OCI-M1 (cell line): ENCODE measurements around the gene PRDX5.

Experiments used
- DNase-seq: peaks from one replicate; lab custom pipeline; 2025; lab: John Stamatoyannopoulos, UW

PRDX5 gene

DNA sequence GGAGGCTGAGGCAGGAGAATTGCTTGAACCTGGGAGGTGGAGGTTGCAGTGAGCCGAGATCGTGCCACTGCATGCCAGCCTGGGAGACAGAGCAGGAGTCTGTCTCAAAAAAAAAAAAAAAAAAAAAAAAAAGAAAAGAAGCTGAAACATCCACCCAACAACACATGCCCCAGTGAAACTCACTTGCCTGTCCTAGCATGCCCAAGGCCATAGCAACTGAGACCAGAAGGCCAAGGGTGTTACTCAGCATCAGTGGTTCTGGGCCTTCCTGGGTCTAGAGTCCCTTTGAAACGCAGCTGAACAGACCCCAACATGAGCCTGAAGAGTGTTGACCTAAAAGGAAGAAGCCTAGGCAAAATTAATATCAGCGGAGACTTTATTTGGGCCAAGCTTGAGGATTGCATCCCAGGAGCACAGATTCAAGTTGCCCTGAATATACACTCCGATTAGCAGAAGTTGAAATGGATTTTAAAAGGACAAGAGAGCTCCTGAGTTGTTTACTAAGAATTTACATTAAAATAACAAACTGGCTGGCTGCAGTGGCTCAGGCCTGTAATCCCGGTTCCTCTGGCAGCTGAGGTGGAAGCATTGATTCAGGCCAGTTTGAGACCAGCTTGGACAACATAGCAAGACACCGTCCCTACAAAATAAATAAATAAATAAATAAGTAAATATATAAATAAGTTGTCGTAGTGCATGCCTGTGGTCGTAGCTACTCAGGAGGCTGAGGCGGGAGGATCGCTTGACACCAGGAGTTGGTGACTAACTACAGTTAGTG is 7.0 kb downstream of the PRDX5 start:
- no peak for DNase-seq

DNA sequence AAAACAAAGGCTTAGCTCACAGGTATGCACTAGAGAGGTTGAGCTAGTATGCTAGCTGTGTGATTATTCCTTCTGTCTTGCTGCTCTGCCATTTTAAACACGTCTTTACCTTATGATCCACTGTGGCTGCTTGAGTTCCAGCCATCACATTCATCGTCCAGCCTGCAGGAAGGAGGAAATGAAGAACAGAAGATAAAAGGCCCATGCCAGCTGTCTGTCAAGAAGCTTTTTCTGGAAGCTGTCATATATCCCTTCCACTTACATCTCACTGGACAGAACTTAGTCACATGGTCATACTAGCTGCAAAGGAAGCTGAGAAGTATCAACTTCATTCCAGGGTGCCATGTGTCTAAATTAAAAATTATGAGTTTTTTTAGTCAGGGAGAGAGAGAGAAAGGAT is 9.5 kb downstream of the PRDX5 start:
- no peak for DNase-seq

DNA sequence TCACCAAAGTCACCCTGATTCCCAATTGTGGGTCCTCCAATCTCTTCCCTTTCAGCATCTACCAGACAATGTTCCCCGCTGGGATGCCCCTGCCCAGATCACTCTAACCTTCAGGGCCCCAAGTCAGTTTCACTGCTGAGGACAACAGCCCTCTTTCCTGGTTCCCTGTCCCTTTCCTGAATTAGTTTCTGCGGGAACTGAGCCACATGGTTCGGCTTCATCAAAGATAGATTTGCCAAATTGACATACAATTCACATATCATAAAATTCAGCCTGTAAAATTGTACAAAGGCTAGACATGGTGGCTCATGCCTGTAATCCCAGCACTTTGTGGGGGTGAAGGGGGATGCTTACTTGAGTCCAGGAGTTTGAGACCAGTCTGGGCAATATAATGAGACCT is 10.1 kb downstream of the PRDX5 start:
- DNase-seq: no peak

DNA sequence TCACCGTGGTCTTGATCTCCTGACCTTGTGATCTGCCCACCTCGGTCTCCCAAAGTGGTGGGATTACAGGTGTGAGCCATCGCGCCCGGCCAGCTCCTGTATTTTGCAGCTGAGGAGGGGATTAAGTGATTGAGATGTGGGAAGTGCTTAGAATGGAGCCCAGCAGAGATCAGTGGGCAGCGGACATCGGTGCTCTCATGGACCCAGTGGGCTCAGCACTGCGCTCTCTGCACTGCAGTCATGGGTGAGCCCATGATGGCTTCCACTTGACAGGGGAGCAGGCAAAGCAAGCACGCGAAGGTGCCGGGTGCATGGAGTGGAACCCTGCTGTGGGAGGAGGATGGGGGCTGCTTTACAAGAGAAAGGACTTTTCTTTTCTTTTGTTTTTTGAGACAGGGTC is 13.0 kb downstream of the PRDX5 start:
- DNase-seq: no peak

DNA sequence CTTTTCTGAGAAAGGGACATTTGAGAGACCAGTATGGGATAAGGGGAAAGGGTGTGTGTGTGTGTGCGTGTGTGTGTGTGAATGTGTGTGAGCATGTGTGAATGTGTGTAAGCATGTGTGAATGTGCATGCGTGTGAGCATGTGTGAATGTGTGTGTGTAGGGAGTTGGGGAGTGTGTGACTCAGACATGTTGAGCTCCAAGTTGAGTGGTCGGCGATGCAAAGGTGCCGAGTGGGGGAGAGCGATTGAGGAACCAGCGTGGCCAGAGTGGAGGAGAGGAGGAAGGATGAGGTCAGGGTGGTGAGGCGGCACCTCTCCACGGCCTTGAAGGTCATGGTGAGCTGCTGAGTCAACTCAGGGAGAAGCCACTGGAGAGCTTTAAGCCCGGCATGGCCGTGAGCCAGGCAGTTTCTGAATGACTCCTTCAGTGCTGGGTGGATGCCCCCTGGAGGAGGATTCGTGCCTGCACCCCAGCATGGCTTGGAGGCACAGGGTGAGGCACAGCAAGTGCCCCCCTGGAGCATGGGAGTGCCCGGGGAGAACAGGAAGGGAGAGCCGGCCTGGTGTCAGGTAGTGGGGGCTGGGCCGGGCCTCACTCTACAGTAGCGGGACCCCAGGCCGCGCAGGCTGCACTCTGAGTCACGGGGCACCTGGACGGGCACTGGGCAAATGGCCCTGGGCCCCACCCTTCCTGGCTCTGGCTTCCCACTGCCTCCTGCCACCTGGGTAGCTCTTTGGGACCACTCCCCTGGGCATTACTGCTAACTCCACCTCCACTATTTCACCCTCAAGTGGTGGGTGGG is 13.8 kb downstream of the PRDX5 start:
- peak; percentile 93 for DNase-seq

DNA sequence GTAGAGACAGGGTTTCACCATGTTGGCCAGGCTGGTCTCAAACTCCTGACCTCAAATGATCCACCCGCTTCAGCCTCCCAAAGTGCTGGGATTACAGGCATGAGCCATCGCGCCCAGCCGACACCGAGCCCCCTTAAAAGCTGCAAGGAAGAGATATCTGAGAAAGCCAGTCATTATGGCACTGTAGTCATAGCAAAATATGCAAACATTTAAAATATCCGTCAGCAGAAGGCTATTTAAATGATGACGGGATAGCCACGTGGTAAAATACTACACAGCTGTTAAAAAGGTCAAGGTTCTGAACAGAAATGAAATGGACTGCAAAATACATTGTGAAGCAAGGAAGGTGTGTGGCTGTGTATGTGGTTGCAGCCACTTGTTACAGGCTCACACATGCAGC is 15.6 kb downstream of the PRDX5 start:
- no peak for DNase-seq

DNA sequence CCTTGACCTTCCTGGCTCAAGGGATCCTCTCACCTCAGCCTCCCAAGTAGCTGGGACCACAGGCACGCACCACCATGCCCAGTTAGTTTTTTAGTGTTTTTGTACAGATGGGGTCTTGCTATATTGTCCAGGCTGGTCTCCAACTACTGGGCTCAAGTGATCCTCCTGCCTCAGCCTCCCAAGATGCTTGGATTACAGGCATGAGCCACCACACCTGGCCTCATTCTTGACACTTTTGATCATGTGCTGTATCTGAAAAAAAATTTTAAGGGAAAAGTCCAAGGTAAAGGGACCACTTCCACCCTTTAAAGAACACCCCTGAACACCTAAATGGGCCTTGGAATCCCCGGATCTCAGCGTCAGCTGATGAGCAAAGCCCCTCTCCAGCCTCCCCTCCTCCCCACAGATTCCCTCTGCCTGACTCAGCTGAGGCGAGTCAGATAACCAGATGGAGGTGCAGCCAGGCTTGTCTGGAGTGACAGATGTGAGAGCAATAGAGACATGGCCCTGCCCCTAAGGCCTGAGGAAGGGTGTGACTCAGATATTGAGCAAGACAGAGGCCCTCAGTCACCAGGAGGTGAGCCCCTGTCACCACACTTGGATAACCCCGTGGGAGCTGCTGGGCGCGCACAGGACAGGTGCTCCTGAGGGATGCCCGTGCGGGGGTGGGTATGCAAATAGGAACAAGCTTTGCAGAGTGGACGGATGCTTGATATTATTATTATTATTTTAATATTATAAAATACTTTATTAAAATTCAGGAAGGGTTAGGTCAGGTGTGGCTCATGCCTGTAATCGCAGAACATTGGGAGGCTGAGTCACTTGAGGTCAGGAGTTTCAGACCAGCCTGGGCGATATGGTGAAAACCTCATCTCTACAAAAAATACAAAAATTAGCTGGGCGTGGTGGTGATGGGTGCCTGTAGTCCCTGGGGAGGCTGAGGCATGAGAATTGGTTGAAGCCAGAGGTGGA is 17.1 kb downstream of the PRDX5 start:
- DNase-seq: peak; percentile 98

DNA sequence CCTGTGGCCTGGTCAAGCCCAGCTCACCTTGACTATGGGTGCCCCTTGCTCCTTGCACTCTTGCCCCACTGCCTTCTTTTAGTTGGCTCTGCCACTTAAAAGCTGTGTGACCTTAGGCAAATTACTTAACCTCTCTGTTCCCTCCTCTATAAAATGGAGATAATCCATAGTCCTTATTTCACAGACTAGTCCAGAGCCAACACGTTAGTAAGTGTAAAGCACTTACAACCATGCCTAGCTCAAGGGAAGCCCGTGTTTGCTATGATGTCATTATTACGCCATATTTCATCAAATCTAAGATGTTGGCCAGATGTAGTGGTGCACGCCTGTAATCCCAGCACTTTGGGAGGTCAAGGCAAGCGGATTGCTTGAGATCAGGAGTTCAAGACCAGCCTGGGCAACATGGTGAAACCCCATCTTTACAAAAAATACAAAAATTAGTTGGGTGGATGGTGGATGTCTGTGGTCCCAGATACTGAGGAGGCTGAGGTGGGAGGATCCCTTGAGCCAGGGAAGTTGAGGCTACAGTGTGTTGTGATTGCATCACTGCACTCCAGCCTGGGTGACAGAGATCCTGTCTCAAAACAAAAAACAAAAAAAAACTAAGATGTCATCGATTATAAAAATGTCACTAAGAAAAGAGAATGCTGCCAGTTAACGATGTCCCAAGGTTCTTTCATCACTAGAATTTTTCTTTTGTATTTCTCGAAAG is 19.8 kb downstream of the PRDX5 start:
- DNase-seq: peak; percentile 25

DNA sequence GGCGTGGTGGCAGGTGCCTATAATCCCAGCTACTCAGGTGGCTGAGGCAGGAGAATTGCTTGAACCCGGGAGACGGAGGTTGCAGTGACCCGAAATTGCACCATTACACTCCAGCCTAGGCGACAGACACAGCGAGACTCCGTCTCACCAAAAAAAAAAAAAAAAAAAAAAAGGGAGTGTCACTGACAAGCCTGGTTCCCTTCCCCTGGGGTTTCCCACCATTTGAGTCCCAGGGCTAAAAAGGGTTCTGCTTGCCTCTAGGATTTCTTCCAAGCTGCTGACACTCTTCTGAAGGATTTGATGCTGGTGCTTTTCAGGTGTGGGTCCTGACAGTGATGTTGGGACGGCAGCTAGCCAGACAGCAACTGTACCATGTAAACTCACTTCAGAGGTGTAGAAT is 20.8 kb downstream of the PRDX5 start:
- no peak for DNase-seq

DNA sequence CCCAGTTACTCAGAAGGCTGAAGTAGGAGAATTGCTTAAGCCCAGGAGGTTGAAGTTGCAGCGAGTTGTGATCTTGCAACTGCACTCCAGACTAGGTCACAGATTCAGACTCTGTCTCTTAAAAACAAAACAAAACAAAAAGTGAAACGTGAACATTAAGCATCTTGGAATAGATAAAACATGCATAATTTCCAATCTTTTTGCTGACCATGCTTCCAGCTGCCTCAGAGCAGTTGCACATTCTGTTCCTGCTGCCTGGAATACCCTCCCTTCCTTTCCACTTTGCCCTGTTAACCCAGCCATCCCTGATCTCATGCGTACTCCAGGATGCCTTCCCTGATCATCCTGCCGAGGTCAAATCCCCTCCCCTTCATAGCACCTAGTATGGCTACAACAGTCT is 21.4 kb downstream of the PRDX5 start:
- no peak for DNase-seq

DNA sequence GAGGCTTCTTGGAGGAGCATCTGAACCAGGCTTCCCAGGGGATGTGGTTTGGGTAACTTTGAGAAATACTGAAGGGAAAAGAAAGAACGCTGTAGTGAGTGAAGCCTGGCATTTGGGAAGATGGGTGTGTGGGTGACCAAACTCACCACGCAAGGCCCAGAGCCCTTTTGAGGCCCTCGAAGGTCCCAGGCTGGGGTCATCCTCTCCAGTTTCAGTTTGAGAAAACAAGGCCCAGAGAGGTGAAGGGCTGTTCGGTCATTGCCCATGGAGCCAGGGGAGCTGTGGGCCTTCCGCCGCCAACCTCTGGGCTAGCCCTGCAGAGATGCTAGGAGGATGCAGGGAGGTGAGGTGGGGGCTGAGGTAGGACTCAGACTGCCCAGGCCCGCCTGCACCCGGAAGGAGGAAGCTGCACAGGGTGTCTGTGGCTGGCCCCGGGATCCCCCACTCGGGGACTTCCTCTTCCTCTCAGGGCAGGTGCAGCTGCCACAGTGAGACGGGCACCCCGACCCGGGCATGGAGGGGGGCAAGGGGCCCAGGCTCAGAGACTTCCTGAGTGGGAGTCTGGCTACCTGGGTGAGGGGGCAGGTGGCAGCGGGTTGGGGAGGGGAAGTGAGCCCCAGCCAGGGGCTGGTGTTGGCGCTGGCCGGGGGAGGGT is 22.0 kb downstream of the PRDX5 start, which contains the start of gene CCDC88B:
Gene CCDC88B (plus strand): TSS at position 451 of the 655 bp plus-strand sequence. CDS start 63 bp downstream, at position 514.
- DNase-seq: peak; percentile 46

DNA sequence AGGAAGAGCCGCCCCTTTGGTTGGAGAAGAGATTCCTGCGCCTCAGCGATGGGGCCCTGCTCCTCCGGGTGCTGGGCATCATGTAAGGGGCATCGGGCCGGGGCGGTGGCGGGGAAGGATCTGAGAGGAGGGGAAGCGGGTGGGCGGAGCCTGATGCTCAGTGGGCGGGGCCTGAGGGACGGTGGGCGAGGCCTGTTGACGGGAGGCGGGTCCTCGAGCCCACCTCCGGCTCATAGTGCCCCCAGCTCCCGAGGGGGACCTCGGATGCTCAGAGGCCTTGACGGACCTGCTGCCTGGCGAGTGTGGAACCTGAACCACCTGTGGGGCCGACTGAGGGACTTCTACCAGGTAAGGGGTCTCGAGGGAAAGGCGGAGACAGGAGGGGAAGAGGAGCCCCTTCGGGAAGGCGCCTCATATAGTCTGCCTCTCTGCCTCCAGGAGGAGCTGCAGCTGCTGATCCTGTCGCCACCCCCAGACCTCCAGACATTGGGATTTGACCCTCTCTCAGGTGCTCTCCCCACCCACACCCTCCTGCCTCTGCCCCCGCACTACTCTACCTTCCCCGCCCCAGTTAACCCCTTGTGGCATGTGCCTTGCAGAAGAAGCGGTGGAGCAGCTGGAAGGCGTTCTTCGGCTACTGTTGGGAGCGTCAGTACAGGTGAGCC is 22.9 kb downstream of the PRDX5 start:
- no peak for DNase-seq

DNA sequence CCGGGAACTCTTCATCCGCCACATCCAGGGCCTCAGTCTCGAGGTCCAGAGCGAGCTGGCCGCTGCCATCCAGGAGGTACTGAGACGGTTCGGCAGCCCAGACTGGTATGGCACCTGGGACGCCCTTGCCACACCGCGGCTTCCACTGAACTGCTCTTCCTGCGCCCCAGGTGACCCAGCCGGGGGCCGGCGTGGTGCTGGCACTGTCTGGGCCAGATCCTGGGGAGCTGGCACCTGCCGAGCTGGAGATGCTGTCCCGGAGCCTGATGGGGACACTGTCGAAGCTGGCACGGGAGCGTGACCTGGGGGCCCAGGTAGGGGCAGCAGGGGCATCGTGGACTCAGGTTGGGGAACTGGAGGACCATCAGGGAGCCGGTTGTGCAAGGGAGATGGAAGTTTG is 23.5 kb downstream of the PRDX5 start:
- no peak for DNase-seq

DNA sequence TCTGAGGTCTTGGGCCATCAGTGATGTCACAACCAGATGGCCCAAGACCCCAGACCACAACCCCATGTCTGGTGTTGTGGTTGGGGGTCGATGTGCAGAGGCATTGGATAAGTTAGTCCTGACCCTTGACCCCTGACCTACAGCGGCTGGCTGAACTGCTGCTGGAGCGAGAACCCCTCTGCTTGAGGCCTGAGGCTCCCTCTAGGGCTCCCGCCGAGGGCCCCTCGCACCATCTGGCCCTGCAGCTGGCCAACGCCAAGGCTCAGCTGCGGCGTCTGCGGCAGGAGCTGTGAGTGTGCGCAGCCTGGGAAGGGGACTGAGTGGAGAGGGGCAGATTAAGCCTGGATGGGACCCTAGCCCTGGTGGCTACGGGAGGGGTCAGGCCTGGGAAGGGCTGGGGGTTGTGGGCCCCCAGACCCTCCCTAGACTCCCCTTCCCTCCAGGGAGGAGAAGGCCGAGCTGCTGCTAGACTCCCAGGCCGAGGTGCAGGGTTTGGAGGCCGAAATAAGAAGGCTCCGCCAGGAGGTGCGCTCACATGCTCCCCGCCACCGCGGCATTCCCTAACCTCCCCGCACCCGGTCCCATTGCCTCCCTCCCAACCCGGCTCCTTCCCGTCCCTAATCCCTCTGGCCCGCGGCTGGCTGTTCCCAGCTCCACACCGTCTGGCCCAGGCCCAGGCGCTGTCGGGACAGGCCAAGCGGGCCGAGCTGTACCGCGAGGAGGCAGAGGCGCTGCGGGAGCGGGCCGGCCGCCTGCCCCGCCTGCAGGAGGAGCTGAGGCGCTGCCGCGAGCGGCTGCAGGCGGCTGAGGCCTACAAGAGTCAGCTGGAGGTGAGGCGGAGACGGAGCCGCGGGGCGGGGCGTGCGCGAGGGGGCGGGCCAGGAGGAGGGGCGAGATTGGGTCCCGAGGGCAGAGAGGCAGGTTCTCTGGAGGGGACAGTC is 24.2 kb downstream of the PRDX5 start:
- DNase-seq: peak; percentile 80

DNA sequence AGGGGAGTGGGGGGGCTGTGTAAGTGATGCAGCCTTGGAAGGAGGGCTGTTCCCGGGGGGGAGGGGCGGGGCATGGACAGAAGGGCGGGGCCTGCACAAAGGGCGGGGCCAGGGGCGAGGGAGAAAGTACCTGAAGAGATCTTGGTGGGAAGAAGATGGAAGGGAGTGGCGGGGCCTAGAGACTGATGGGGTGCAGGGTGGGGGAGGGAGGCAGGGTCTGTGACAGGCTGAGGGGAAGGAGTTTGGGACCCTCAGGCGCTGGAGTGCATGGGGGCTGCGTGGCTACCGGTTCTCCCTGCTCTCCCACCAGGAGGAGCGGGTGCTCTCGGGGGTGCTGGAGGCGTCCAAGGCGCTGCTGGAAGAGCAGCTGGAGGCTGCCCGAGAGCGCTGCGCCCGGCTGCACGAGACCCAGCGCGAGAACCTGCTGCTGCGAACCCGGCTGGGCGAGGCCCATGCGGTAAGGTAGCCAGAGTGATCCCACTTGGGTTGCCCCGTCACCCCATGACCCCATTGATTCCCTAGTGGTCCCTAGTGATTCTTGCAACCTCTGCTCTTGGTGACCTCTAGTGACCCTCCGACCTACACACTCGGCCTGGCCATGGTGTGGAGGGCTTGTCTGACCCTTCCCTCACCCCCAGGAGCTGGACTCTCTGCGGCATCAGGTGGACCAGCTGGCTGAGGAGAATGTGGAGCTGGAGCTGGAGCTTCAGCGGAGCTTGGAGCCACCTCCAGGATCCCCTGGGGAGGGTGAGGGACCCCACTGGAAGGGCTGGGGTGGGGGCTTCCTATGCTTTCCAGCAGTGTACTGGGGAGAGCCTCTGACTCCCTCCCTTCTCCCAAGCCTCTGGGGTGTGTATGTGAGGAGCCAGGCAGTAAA is 25.2 kb downstream of the PRDX5 start:
- DNase-seq: no peak

DNA sequence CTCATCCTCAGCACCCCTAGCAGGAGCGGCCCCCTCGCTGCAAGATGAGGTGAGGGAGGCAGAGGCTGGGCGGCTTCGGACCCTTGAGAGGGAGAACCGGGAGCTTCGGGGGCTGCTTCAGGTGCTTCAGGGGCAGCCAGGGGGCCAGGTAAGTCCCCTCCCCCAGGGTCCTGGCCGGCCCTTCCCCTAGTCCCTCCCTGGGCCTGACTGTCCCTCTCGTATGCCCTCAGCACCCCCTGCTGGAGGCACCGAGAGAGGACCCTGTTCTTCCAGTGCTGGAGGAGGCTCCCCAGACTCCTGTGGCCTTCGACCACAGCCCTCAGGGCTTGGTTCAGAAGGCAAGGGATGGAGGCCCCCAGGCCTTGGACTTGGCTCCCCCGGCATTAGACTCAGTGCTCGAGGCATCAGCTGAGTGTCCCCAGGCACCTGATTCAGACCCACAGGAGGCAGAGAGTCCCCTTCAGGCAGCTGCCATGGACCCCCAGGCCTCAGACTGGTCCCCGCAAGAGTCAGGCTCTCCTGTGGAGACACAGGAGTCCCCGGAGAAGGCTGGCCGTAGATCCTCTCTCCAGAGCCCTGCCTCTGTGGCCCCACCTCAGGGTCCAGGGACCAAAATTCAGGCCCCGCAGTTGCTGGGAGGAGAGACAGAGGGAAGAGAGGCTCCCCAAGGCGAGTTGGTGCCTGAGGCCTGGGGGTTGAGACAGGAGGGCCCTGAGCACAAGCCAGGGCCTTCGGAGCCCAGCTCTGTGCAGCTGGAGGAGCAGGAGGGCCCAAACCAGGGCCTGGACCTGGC is 26.0 kb downstream of the PRDX5 start:
- DNase-seq: peak; percentile 58

DNA sequence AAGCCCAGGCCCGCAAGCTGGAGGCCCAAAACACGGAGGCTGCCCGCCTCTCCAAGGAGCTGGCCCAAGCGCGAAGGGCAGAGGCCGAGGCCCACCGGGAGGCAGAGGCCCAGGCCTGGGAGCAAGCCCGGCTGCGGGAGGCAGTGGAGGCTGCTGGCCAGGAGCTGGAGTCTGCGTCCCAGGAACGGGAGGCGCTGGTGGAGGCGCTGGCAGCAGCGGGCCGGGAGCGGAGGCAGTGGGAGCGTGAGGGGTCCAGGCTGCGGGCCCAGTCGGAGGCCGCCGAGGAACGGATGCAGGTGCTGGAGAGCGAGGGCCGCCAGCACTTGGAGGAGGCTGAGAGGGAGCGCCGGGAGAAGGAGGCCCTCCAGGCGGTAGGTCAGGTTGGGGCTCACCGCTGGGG is 26.9 kb downstream of the PRDX5 start:
- DNase-seq: no peak
